HG03354 (cell line): ENCODE data around the gene DMRTB1.

Source experiments
- ATAC-seq: cut with Tn5 transposase; IDR thresholded peaks from one replicate; pipeline ENCODE4 v1.9.1; 2021; ENCODE audit warnings: mild to moderate bottlenecking; ENCODE audit not compliant: unreplicated experiment, poor library complexity, severe bottlenecking

Gene DMRTB1

GRCh38 chr1:53483656-53484055, 24.5 kb downstream of the DMRTB1 start:
- no peak for ATAC-seq

GRCh38 chr1:53484705-53485477, 25.7 kb downstream of the DMRTB1 start:
- no peak for ATAC-seq

- no peak for ATAC-seq
Observed at GRCh38 chr1:53485478-53486394, 26.5 kb downstream of the DMRTB1 start.

GRCh38 chr1:53486395-53487026, 27.3 kb downstream of the DMRTB1 start:
- no peak for ATAC-seq

GRCh38 chr1:53490351-53490750, 31.2 kb downstream of the DMRTB1 start:
- no peak for ATAC-seq

GRCh38 chr1:53495633-53496345, 36.6 kb downstream of the DMRTB1 start:
- ATAC-seq, result no peak

- no peak for ATAC-seq
Observed at GRCh38 chr1:53498555-53499131, 39.4 kb downstream of the DMRTB1 start.

GRCh38 chr1:53499257-53500203, 40.3 kb downstream of the DMRTB1 start:
- ATAC-seq, result no peak

GRCh38 chr1:53500204-53501064, 41.2 kb downstream of the DMRTB1 start:
- no peak for ATAC-seq

- ATAC-seq, result no peak
Observed at GRCh38 chr1:53501065-53502005, 42.1 kb downstream of the DMRTB1 start.

GRCh38 chr1:53502641-53503432, 43.6 kb downstream of the DMRTB1 start:
- no peak for ATAC-seq

GRCh38 chr1:53503433-53504217, 44.4 kb downstream of the DMRTB1 start:
- no peak for ATAC-seq

GRCh38 chr1:53504901-53505300, 45.7 kb downstream of the DMRTB1 start:
- no peak for ATAC-seq

GRCh38 chr1:53505401-53505800, 46.2 kb downstream of the DMRTB1 start:
- no peak for ATAC-seq

- ATAC-seq, result no peak
Observed at GRCh38 chr1:53505891-53506290, 46.7 kb downstream of the DMRTB1 start.
